Upper lobe of left lung (tissue), 4 donors: ENCODE data around the gene SLC14A1.

Experiments
- CTCF ChIP-seq, 6 experiments: fragments of 450-650 bp in 4 of 6; fragments of 200-600 bp in 2 of 6; sonication (generic) in 2 of 6; IDR thresholded peaks; one replicate each; pipeline ENCODE4 v1.5.1; 2016 to 2019; ENCODE audit warnings: antibody characterized with exemption in 6 of 6
- EP300 ChIP-seq, 4 donors: sonication (generic); formaldehyde crosslinking; IDR thresholded peaks; one replicate each; pipeline ENCODE4 v1.5.1; 2017; ENCODE audit warnings: antibody characterized with exemption in 4 of 4, control low read depth in 2 of 4
- POLR2AphosphoS5 ChIP-seq, 2 donors: sonication (generic); formaldehyde crosslinking; IDR thresholded peaks; one replicate each; pipeline ENCODE4 v1.5.1; 2017; ENCODE audit warnings: antibody characterized with exemption in 2 of 2

GRCh38 chr18:45775743-45776142, 51.8 kb downstream of the SLC14A1 start:
- TF ChIP-seq CTCF (IDR thresholded peaks at IDR 0.05) (no peak), EP300 (IDR thresholded peaks at IDR 0.05) (no peak), POLR2AphosphoS5 (IDR thresholded peaks at IDR 0.05) (no peak)
